HepG2 (cell line): Measurements from ENCODE around the gene ATP2A2. TPM values are rescaled to one million over a fixed set of nuclear protein-coding genes. Genes with fewer than 3 reads are reported as not detected.

Experiments used
- ATAC-seq: fragments of 200-7000 bp; cut with Tn5 transposase; 3 replicates; pipeline ENCODE4 v1.9.1; 2020; ENCODE audit warnings: mild to moderate bottlenecking, moderate library complexity
- BruUV-seq: library from RNA; stranded (reverse); fragments of 400-500 nt; replicated peaks from 2 replicates; lab custom pipeline; 2021; lab: Mats Ljungman, UMichigan
- CTCF ChIA-PET: fragments of 300-600 bp; formaldehyde crosslinking; extraction: SDS; loops from one replicate; lab custom pipeline; 2021; ENCODE audit warnings: low total read pairs, inconsistent platforms, low intra/inter-chr PET ratio; lab: Yijun Ruan, JAX
- POLR2A ChIA-PET: fragments of 350-600 bp; sonication (Branson Sonifier 250); formaldehyde crosslinking; loops from one replicate; lab custom pipeline; 2020; ENCODE audit warnings: antibody characterized with exemption, inconsistent platforms; lab: Yijun Ruan, JAX
- DNase-seq: peaks from one replicate; pipeline ENCODE4 v3.0.0-alpha.2; 2015; ENCODE audit warnings: low spot score
- FAIRE-seq: peaks from 3 replicates; lab custom pipeline; 2011; peaks lifted over from hg19 to GRCh38; lab: Jason Lieb, UNC
- H2AFZ ChIP-seq: one replicate; pipeline ENCODE4 v1.6.1; 2011; ENCODE audit warnings: low read length, inconsistent platforms
- H3K27ac ChIP-seq: fragments of 300-600 bp; 3 replicates; pipeline ENCODE4 v1.8.0; 2011; ENCODE audit warnings: mixed run types, mild to moderate bottlenecking, mixed read lengths, low read length, inconsistent platforms; ENCODE audit not compliant: insufficient read depth; ENCODE audit errors: extremely low read length
- H3K27me3 ChIP-seq, 2 experiments: fragments of 200-600 bp in 1 of 2; 2 replicates in 1 of 2; 3 replicates in 1 of 2; pipeline versions ENCODE4 v1.6.0 to v1.8.0; 2011; ENCODE audit warnings: low read length in 2 of 2, mild to moderate bottlenecking in 2 of 2, moderate library complexity in 2 of 2, inconsistent platforms in 1 of 2; ENCODE audit not compliant: insufficient read depth in 2 of 2, control insufficient read depth in 1 of 2
- H3K36me3 ChIP-seq, 2 experiments: fragments of 200-600 bp in 1 of 2; replicated peaks in 1 of 2; 2 replicates in 1 of 2; 3 replicates in 1 of 2; pipeline versions ENCODE4 v1.5.1 to v1.8.0; 2011; ENCODE audit warnings: low read length in 2 of 2, inconsistent platforms in 1 of 2; ENCODE audit not compliant: insufficient read depth in 2 of 2, control insufficient read depth in 1 of 2
- H3K4me1 ChIP-seq: 2 replicates; pipeline ENCODE4 v1.5.1; 2012; ENCODE audit warnings: low read length, inconsistent platforms; ENCODE audit not compliant: insufficient read depth
- H3K4me2 ChIP-seq: 2 replicates; pipeline ENCODE4 v1.6.0; 2011; ENCODE audit warnings: low read depth, low read length, inconsistent platforms
- H3K4me3 ChIP-seq, 3 experiments: fragments of 200-600 bp in 1 of 3; sonication (generic), shearing (Covaris generic) in 1 of 3; replicated peaks in 1 of 3; 2 replicates each; pipeline ENCODE4 v1.5.1; 2011 to 2016; ENCODE audit warnings: low read length in 3 of 3, inconsistent platforms in 2 of 3, low read depth in 2 of 3, mild to moderate bottlenecking in 2 of 3, control low read depth in 1 of 3, mixed read lengths in 1 of 3; ENCODE audit not compliant: insufficient read depth in 1 of 3
- H3K79me2 ChIP-seq: one replicate; pipeline ENCODE4 v1.6.1; 2011; ENCODE audit warnings: low read length, inconsistent platforms; ENCODE audit not compliant: insufficient read depth
- H3K9ac ChIP-seq: 2 replicates; pipeline ENCODE4 v1.6.0; 2011; ENCODE audit warnings: mild to moderate bottlenecking, low read depth, low read length, inconsistent platforms; ENCODE audit not compliant: insufficient read depth
- H3K9me3 ChIP-seq: 2 replicates; pipeline ENCODE4 v1.5.1; 2012; ENCODE audit warnings: mild to moderate bottlenecking, low read length
- H4K20me1 ChIP-seq: 2 replicates; pipeline ENCODE4 v1.6.0; 2011; ENCODE audit warnings: inconsistent platforms, mild to moderate bottlenecking, low read length, moderate library complexity; ENCODE audit not compliant: insufficient read depth
- ARID4A ChIP-seq: sonication (generic); formaldehyde crosslinking; IDR thresholded peaks from 2 replicates; pipeline ENCODE4 v1.5.0; 2020; ENCODE audit warnings: mild to moderate bottlenecking, missing genetic modification reagents, borderline replicate concordance
- JARID2 ChIP-seq: sonication (generic); formaldehyde crosslinking; IDR thresholded peaks from 2 replicates; pipeline ENCODE4 v1.8.1; 2023; ENCODE audit warnings: missing genetic modification reagents, inconsistent platforms; ENCODE audit not compliant: insufficient replicate concordance
- ZNF253 ChIP-seq: sonication (generic); formaldehyde crosslinking; IDR thresholded peaks from 2 replicates; pipeline ENCODE4 v1.8.0; 2022; ENCODE audit warnings: mild to moderate bottlenecking, missing genetic modification reagents, borderline replicate concordance
- WGBS: methylation state at CpG from one replicate; pipeline ENCODE4 v1.1.6; 2017; ENCODE audit warnings: low lambda C conversion rate; 5-methylcytosine and 5-hydroxymethylcytosine counted together
- in situ Hi-C: cut with HindIII; loops from 2 replicates; pipeline ENCODE4 v1.10.0; 2017; ENCODE audit warnings: low pct_unique_long_range_greater_than_20kb; ENCODE audit not compliant: extremely low pct_ligation_motif_present
- intact Hi-C: fragments of 100-400 bp; cut with micrococcal nuclease; formaldehyde crosslinking; loops from one replicate; pipeline ENCODE4 v1.10.0; 2022; ENCODE audit not compliant: unreplicated experiment
- polyA plus RNA-seq, 8 experiments: library from polyadenylated mRNA; depleted of rRNA in 3 of 8; stranded (reverse) in 7 of 8; unstranded in 1 of 8; fragments of >200 nt; fragmentation: Illumina TruSeq in 4 of 8; extraction: Trizol in 4 of 8; gene quantifications; 2 replicates each; pipeline versions ENCODE4 v1.2.1 to v1.2.3, GENCODE V29; 2011 to 2016; ENCODE audit warnings: low read depth in 4 of 8, missing spikeins in 1 of 8, mixed read lengths in 1 of 8; ENCODE audit not compliant: insufficient read depth in 1 of 8
- total RNA-seq, 5 experiments: library from RNA; depleted of rRNA; stranded (reverse); fragments of >200 nt; fragmentation: Illumina TruSeq; extraction: Trizol; gene quantifications; 2 replicates each; pipeline ENCODE4 v1.2.3, GENCODE V29; 2016; ENCODE audit warnings: low read depth in 1 of 5

Gene ATP2A2
- total and polyA plus RNA-seq, 2 of the 13 experiments (the other 11 are each of a cell fraction or from before 2014, with no cell fraction given): 35.4 to 85.5 TPM

- intact Hi-C loops: no loop called here
- TF ChIP-seq ARID4A: 0 out of 2 replicates have a peak, but pooled peaks have one; percentile 11
- TF ChIP-seq ZNF253: no peak
- TF ChIP-seq JARID2 (CRISPR knock-in tag): no peak
- TF ChIP-seq, all 625 proteins: peak for 1
- H3K9ac ChIP-seq: peak overlapping the region; percentile 57; the same call in 1 of the 2 replicates
- H3K4me2 ChIP-seq: peak overlapping the region; percentile 92
- no peaks in the 10 kb centered on the region for H3K27me3 ChIP-seq
- H4K20me1 ChIP-seq: no peaks in the 10 kb centered on the region
- DNase-seq: no peak
- peaks cover 82% of the 10 kb centered on the region for H3K4me1 ChIP-seq
- H2AFZ ChIP-seq: no peak overlapping the region
- in situ Hi-C loops: no loop called here
- peak overlapping the region; percentile 96 for H3K27ac ChIP-seq
- H3K4me3 ChIP-seq: peak overlapping the region in 1 of 3 experiments; percentile 61; a peak in 2 of 6 replicates
- peak; percentile 44 for FAIRE-seq
- ATAC-seq: no peak
- no peaks in the 10 kb centered on the region for H3K79me2 ChIP-seq
- ChIA-PET CTCF (no interaction called here), POLR2A (interaction anchor here (0.6 to 5.4 kb wide), 11 partner anchors 8 to 137 kb away, joined by 3 to 77 read pairs (median 6); partner anchors contain the start of gene ATP2A2)
- no TSS peak for BruUV-seq
- 23% methylated on average over 4 of the region's 4 CpGs for WGBS
- H3K9me3 ChIP-seq: no peaks in the 10 kb centered on the region
- H3K36me3 ChIP-seq: no peaks in the 10 kb centered on the region
These were observed 31.9 kb upstream of the ATP2A2 start for GRCh38 chr12:110249105-110249504.
